GM18867 (cell line): ENCODE results near the gene SPAG16.
A peak's percentile ranks its signal among the peaks of the same experiment; 100 is the strongest.

Source experiments
- ATAC-seq: cut with Tn5 transposase; IDR thresholded peaks from one replicate; pipeline ENCODE4 v1.9.1; 2021; ENCODE audit warnings: mild to moderate bottlenecking, moderate library complexity; ENCODE audit not compliant: unreplicated experiment

The SPAG16 gene

DNA sequence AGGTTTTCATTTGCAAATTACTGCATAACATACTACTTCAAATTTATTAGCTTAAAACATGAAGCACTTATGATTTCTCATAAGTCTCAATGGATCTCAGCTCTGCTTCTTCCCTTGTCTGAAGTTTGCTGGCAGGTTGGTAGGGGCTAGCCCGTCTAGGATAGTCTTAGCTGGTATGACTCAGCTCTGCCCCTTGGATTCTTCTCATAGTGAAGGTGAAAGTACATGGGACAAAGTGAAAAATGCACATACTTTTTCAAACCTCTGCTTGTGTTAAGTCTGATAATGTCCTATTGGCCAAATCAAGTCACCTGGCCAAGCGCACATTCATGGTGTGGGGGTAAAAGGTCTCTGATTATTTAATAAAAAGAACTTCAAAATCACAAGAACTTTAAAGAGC, 941.8 kb downstream of the SPAG16 start:
- ATAC-seq = no peak

DNA sequence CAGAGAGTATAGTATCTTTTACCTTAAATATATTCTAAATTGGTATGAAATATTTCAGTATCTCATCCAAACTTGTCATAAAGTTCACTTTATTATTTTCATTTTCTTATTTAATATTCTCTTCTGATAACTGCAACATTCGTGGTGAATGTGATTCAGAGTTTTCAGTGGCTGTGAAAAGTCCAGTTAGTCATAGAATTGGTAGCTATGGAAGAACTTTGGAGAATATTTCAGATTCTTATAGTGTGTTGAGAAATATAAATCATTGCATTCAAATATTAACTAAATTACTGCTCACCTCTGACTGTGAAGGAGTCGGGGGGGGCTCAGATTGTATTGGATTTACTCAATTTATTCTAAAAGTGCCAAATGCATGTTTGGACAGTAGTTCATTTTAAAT, 948.0 kb downstream of the SPAG16 start:
- no peak for ATAC-seq

DNA sequence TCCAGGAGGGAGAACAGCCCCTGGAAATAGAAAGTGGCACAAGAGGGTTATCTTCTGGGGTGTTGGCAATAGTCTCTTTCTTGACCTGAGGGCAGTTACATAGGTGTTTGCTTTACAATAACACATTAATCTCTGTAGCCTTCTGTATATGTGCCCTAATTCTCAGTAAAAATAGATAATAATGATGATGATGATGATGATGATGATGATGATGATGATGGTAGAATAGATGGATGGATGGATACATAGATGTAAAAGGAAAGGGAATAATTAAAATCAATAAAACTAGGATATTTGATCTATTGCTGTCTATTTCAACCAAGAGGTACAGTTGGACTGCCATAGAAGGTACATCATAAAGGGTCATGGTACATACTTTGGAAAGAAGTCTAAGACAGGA, 948.9 kb downstream of the SPAG16 start:
- no peak for ATAC-seq

DNA sequence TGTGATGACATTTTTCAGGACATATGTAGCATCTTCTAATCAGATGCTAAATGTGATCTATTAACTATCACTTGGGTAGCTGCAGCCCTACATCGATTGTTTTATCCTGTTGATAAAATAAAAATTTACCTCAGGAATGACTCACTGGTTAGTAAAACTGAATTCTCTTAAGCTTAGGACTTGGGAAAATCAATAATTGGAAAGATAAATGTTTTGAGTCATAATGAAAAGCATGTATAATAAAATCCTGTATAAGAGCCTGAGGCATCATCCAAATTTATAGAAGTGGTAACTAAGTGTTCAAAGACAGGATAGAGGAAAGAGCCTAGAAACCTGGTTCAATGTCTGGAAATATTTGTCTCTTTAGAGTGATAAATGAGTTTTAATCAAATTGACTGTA, 958.5 kb downstream of the SPAG16 start:
- no peak for ATAC-seq

DNA sequence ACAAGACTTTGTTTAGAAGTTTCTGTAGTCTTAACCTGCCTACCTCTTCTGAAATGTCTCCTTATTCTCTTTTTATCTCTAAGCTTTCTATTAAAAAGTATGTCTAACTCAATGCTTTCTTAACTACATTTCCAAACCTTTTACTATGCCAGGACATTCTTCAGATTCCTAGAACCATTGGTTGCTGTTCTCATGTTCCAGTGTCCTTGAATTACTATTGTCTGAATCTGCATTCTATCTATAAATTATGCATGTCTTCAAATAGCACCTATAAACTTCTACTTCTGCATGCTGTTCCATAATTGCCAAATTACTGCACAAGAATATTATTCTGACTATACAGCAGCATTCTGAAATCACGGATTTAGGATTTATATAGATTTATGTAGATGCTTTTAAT, 960.6 kb downstream of the SPAG16 start:
- no peak for ATAC-seq

DNA sequence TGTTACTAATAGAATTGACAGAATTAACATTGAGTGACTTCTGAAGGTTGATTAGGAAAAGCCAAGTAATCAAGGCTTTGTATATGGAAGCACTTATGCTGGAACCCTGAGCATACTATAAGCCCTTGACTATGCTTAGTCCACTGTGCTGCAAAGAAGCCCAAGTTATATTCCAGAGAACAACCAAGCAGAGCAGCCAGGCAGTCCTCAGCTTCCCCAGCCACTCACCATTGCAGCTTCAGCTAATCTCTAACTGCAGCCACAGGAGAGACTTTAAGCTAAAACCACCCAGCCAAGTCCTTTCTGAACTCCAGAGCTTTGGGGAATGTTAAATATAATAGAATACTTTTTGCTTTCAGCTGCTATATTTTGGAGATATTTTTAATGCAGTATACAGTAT, 962.2 kb downstream of the SPAG16 start:
- ATAC-seq = no peak

DNA sequence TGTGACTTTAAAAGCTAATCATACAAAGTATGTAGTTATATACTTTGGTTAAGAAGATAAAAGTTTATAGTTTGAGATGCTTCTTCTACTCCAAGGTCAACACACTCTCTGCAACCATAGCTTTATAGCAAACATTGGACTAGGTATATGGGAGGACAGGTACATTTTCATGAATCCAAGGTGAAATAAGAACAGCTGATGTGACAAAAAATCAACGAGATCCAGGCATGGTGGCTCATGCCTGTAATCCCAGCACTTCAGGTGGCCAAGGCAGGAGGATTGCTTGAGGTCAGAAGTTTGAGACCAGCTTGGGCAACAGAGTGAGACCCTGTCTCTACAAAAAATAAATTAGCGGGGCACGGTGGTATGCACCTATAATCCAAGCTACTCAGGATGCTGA, 963.3 kb downstream of the SPAG16 start:
- ATAC-seq = no peak

DNA sequence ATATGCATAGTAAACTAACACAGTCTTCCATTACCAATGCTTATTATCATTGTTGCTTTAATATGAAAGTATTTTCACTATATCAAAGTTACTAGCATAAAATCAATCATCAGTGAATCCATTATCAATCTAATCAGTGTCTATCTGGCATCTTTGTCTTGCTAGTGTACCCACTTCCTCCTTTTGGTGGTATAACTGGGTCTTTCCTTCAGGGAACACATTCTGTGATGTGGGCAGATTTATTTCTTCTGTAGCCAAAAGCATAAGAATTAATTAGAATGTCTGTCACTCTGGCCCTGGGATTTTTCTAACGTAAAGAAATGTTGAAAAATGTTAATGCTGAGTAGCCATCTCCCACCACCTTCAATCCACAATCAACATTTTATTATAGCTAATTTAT, 970.8 kb downstream of the SPAG16 start:
- ATAC-seq = no peak

DNA sequence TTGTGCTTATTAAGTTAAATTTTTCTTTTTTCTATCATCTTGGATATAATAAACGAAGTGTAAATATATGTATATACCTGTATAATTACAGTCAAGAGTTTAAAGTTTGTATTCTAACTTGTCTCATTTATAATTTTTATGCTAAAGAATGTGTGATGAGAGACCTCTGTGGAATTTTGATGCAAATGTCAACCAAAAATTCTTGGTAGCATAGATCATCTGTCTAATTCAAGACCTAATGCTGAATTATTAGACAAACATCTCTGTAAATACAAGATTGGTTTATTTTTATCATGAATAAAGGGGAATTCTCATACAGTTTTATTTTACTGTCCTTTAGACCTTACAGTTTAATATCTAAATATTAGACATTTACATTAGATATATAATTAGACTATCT, 977.4 kb downstream of the SPAG16 start:
- no peak for ATAC-seq

DNA sequence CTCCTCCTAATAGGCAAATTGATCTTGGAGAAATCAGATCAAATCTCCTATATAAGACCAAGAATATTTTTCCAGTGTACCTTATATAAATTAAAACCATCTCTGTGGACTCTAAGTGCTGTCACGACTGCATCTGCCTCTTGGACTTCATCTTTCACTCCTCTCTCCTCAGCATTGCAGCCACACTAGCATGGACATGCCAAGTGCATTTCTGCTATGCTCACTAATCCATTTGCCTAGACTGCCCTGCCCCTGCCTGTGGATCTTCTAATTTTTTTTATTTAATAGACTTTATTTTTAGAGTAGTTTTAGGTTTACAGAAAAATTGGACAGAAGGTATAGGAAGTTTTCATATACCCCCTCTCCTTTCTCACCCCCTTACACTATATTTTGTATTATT, 979.9 kb downstream of the SPAG16 start:
- ATAC-seq = no peak

DNA sequence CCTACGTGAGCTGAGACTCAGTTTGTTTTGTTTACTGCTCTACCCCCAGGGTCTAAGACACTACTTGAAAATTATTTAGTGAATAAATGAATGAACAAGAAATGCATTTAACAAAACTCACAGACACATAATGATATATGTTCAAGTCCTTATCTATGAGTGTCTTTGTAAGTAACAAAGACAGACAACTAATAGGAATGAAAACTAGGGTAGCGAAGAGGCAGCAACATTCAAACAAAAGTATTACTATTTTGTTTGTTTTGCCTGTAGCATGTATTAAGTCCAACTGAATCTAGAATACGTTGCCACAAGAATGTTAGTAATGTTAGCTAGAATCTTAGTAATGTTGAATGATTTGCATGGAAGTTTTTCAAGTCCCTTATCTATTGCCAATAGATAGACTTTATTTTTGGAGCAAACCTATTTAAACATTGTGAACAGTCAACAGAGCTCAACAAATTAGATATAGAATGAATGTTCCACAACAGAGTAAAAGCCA, 981.8 kb downstream of the SPAG16 start:
- ATAC-seq = no peak

DNA sequence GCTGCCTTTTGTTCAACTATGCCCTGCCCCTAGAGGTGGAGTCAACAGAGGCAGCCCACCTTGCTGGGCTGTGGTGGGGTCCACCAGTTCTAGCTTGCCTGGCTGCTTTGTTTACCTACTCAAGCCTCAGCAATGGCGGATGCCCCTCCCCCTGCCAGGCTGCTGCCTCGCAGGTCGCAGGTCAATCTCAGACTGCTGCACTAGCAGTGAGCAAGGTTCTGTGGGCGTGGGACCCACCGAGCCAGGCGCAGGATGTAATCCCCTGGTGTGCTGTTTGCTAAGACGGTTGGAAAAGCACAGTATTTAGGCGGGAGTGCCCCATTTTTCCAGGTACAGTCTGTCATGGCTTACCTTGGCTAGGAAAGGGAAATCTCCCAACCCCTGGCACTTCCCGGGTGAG, 993.6 kb downstream of the SPAG16 start:
- ATAC-seq = no peak

DNA sequence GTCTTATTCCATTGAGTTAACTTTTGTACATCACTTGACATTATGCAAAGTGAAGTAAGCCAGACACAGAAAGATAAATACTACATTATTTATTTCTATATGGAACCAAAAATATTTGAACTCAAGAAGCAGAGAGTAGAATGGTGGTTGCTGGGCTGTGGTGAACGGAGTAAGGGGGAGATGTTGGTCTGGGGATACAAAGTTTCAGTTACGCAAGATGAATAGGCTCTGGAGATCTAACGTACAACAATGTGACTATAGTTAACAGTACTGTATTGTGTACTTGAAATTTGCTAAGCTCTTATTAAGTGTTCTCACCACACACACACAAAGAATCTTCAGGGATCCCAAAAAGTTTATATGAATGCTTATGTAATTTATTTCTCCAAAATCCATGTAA, 1001.7 kb downstream of the SPAG16 start:
- ATAC-seq = no peak

DNA sequence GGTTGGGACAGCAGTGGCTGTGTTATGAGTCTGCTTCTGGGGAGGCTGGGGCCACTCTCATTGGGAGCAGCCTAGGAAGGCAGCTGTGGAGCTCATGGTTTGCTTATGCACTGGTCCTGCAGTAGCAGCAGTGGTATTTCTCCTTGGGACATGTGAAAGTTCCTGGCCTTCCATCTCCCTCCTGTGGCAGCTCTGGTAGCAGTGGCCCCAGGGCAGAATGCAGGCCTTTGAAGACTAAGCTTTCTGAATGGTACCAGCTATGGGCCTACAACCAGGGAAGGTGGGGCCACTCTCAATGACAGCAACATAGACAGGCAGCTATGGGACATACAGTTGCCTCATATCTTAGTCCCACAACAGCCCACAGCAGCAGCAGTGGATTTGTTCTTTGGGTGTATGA, 1009.3 kb downstream of the SPAG16 start:
- ATAC-seq = no peak

DNA sequence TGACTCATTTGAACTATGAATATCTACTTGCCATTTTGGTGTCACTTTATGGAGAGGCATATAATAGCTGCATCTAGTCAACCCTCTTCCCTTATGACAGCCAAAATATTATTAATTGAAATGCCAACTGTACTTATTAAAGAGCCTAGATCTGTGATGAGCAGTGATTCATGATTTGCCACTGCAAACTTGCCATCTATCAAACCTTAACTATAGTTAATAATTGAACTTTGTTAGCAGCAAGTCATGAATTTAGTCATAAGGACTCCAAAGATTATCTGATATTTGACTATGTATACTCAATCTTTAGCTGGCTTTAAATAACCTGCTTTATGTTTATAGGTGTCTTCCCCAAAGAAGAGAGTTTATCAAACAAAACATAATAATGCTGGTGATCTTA, 1010.2 kb downstream of the SPAG16 start:
- no peak for ATAC-seq

DNA sequence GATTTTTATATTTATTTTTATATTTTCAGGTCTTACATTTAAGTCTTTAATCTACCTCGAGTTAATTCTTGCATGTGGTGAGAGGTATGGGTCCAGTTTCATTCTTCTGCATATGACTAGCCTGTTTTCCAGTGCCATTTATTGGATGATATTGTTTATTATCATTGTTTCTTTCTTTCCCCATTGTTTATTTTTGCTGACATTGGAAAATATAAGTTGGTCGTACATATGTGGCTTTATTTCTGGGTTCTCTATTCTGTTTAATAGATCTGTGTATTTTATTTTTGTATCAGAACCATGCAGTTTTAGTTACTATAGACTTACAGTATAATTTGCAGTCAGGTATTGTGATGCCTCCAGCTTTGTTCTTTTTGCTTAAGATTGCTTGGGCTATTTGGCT, 1013.2 kb downstream of the SPAG16 start:
- ATAC-seq = no peak

DNA sequence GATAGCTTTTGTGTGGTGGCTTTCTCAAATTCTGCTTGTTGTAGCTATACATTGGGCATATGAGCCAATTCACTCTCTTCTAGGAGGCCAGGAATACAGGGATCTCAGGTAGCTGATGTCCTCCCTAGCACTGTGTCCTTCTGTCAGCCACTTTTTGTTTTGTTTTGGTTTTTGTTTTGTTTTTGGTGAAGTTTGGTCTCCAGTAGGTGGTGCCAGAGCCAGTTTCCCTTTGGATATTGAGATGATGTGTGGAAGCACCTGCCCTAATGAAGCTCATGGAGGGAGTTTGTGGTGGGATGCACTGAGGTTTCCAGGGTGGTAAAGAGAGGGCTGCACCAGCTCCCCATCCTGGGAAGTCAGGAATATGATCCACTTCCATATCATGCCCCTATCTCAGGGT, 1026.1 kb downstream of the SPAG16 start:
- ATAC-seq = peak; percentile 34

DNA sequence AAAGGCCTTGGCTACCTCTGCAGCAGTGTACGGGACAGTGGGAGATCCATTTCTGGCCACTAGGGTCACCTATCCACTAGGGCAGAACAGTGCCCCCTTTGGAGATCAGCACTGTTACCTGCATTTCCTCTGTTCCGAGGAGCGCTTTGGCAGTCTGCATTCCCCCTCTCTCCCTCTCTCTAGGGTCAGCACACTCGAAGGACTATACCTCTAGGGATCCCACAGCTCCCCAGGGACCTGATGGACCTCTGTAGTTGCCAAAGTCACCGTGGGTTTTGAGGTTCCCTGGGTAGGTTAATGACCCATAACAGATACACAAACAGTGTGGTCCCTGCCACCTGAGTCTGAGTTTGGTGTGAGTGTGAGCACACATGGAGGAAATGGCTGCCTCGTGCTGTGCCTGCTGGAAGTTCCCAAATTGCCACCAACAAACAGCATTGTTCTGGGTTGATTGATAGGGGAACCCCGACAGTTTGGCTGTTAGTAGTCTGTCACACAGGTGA, 1026.8 kb downstream of the SPAG16 start:
- peak; percentile 52 for ATAC-seq

DNA sequence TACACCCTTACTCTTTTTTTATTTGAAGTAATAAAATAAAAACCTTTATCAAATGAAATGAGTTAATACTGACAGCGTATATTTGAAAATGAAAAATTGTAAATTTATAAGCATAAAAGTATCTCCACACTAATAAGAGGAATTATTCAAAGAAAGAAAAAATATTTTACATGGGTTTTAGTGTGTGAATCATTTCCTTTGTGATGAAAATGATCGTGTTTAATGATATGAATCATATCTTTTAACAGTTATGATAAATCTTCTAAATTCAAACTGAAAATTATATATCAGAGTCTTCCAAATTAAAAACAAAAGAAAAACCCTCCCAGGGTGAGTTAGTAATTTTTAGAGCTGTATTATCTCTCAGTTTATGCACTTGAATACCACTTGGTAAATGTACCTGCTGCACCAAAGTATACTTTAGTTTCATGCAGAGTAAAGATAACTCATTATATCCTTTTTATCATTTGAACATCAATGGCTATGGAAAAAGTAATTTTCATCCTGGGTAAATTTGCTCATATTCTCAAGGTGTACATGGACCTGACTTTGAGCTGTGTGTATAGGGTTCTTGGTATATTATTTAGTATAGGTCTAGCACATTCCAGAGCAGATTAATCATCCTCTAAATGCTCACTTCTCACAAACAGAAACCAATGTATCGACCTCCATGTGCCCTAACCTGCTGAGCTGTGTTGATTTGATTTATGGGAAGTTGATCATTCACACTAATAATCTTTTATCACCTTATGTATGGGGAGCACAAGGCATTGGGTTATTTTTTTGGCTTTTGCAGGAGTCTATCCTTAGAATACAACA, 1027.9 kb downstream of the SPAG16 start:
- no peak for ATAC-seq

DNA sequence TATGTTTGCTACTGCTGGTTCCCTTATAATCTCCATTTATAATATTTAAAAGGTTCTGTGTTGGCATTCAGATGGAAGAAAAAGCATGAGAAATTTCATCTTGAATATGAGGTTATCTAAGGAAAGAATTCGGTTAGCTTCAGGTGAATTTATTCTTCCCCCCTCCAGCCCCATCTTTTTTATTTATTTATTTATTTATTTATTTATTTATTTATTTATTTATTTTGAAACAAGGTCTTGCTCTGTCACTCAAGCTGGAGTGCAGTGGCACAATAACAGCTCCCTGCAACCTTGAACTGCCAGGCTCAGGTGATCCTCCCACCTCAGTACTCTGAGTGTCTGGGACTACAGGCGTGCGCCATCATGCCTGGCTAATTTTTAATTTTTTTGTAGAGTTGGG, 1031.1 kb downstream of the SPAG16 start:
- no peak for ATAC-seq

DNA sequence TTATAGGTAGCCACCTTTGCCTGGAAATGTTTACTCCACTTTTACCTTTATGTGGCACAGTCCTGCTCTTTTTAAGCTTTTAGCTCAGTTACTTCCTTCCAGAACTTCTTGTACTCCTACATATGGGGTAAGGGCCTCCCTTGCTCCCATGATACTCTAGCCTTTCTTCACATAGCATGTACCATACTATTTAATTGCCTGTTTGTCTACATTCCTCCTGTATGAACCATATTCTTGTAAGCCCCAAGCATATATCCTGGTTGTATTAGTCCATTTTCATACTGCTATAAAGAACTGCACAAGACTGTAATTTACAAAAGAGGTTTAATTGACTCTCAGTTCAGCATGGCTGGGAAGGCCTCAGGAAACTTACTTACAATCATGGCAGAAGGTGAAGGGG, 1035.9 kb downstream of the SPAG16 start:
- no peak for ATAC-seq

DNA sequence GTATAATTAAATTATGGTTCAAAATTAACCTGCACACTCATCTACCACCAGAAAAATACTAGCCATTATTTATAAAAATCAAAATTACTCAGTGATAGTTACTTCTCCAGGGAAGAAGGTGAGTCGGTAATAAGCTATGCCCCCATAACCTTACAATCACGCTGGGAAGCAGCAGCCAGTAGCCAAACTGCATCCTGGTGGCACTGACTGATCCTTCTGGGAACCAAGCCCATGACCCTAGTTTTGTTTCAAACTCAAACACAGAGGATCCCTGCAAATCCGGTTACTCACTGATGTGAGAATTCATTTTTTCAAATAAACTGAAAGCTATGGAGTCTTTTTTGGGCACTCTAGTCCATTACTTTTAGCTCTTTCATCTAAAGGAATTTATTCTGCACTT, 1038.4 kb downstream of the SPAG16 start:
- ATAC-seq = no peak

DNA sequence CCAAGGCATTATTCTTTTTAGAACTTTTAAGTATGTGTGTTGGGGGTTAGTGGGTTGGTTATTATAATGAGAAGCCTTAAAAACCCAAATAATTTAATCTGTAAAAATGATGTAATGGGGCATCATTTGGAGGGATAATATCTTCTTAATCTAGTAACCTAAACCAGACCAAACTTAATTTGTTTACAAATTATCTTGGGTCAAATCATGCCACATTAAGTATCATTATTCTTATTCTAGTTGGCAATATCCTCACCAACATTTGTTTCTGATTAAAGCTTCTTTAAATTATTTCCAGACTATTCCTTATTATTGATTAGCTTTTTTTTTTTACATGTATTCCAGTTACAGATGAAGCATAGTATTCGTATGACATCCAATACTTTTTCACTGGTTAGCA, 1041.1 kb downstream of the SPAG16 start:
- ATAC-seq = no peak
